Measurements from ENCODE around the gene ANKUB1. TPM values are rescaled to one million over a fixed set of nuclear protein-coding genes. Genes with fewer than 3 reads are reported as not detected.

The ANKUB1 gene
- total RNA-seq, 1 experiment from 2014 or later: not detected

DNA sequence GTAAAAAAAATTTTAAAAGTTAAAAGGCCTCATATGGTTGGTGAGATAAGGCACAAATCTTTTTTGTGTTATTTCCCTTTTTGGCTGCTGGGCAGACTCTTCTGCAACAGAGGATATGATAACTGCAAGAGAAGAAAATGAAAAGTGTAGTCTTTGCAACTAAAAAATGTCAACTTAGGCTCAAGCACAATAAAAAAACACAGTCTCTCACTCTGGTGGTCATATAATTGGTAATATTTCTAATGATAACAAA, 55.5 kb downstream of the ANKUB1 start (continued):
- TF ChIP-seq, protein P1, sequence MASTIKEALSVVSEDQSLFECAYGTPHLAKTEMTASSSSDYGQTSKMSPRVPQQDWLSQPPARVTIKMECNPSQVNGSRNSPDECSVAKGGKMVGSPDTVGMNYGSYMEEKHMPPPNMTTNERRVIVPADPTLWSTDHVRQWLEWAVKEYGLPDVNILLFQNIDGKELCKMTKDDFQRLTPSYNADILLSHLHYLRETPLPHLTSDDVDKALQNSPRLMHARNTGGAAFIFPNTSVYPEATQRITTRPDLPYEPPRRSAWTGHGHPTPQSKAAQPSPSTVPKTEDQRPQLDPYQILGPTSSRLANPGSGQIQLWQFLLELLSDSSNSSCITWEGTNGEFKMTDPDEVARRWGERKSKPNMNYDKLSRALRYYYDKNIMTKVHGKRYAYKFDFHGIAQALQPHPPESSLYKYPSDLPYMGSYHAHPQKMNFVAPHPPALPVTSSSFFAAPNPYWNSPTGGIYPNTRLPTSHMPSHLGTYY (CRISPR knock-in tag; IDR thresholded peaks at IDR 0.05): no peak
- no peak for TF ChIP-seq ZNF281 (CRISPR knock-in tag; IDR thresholded peaks at IDR 0.05)
- TF ChIP-seq PRRX2 (CRISPR knock-in tag; IDR thresholded peaks at IDR 0.05): no peak
- TF ChIP-seq ZNF532 (CRISPR knock-in tag; IDR thresholded peaks at IDR 0.05; ENCODE audit: borderline replicate concordance): no peak

DNA sequence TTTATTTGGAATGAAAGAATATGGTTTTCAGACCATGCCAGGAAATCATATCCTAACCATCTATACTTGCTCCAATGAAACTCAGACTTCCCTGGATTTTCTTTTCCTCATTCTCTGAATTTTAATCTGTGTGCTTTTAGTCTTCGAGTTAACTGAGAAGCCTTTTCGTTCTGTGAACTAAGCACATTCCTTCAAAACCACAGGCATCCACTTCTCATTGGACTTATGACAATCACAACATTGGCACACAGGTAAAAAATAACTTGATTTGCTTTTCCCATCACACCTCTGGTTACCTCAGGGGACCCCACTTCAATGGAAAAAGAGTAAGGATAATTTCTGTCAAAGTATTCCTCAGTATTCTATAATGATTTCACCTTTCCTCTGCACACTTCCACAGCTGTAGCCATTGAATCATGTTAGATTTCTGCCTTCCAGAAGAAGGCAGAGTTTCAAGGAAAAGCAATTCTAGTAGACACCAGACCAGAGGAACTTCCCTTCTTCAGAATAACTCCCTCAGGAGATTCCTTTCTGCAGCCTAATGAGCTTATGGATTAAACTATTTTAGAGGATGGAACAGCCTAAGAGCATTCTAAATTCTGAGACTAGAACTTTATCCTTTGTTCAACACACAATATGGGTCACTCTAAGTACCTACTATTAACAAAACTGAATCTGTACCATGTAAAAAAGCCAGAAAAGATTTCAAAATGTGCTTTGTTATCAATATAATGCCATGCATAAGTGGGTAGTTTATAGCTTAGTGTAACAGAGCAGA, 56.0 kb downstream of the ANKUB1 start:
- ATAC-seq (no peak), DNase-seq (ENCODE audit: low spot score) (no peak)
- no peaks in the 10 kb centered on the region for H3K27me3 Mint-ChIP-seq (ENCODE audit: low read depth)
- CTCF ChIA-PET: interaction anchor here (0.9 kb wide), 1 partner anchor 19 kb away, joined by 4 read pairs; no protein-coding TSS in a partner anchor
- no peaks in the 10 kb centered on the region for H3K9me3 Mint-ChIP-seq
- no peak for TF ChIP-seq JUN (CRISPR knock-in tag; IDR thresholded peaks at IDR 0.05)
- no peak for TF ChIP-seq FOXJ3 (CRISPR knock-in tag; IDR thresholded peaks at IDR 0.05; ENCODE audit: borderline replicate concordance)
- no peak for TF ChIP-seq ZNF396 (CRISPR knock-in tag; IDR thresholded peaks at IDR 0.05; ENCODE audit: borderline replicate concordance)
- no peak for TF ChIP-seq USF2 (CRISPR knock-in tag; IDR thresholded peaks at IDR 0.05)
- POLR2A ChIA-PET: no interaction called here
- H3K36me3 Mint-ChIP-seq: peaks cover 10% of the 10 kb centered on the region; the same call in 1 of the 2 replicates
- no peaks in the 10 kb centered on the region for H3K4me1 Mint-ChIP-seq
- H3K4me3 Mint-ChIP-seq: no peak overlapping the region
- no peak overlapping the region for H3K27ac Mint-ChIP-seq

GRCh38 chr3:149732234-149732633, 60.1 kb downstream of the ANKUB1 start:
- Mint-ChIP-seq H3K27me3 (ENCODE audit: low read depth) (no peaks in the 10 kb centered on the region), H3K27ac (no peak overlapping the region), H3K9me3 (no peaks in the 10 kb centered on the region), H3K36me3 (no peaks in the 10 kb centered on the region), H3K4me3 (no peak overlapping the region), H3K4me1 (no peaks in the 10 kb centered on the region)
- POLR2A ChIA-PET: no interaction called here
- no peak for DNase-seq (ENCODE audit: low spot score)
- CTCF ChIA-PET: interaction anchor here (1.0 to 1.7 kb wide), 2 partner anchors 76 to 163 kb away, joined by 4 read pairs; no protein-coding TSS in a partner anchor
- peak; percentile 65 for ATAC-seq
- no peak for TF ChIP-seq TEAD1 (CRISPR knock-in tag; IDR thresholded peaks at IDR 0.05)
- TF ChIP-seq ATF6 (CRISPR knock-in tag; IDR thresholded peaks at IDR 0.05): no peak
- no peak for TF ChIP-seq NFATC4 (CRISPR knock-in tag; IDR thresholded peaks at IDR 0.05)
- TF ChIP-seq, protein P2, sequence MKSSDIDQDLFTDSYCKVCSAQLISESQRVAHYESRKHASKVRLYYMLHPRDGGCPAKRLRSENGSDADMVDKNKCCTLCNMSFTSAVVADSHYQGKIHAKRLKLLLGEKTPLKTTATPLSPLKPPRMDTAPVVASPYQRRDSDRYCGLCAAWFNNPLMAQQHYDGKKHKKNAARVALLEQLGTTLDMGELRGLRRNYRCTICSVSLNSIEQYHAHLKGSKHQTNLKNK (CRISPR knock-in tag; IDR thresholded peaks at IDR 0.05): no peak
- no peak for TF ChIP-seq ZNF219 (CRISPR knock-in tag; IDR thresholded peaks at IDR 0.05; ENCODE audit: borderline replicate concordance)
- TF ChIP-seq, protein P3, sequence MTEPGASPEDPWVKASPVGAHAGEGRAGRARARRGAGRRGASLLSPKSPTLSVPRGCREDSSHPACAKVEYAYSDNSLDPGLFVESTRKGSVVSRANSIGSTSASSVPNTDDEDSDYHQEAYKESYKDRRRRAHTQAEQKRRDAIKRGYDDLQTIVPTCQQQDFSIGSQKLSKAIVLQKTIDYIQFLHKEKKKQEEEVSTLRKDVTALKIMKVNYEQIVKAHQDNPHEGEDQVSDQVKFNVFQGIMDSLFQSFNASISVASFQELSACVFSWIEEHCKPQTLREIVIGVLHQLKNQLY (CRISPR knock-in tag; IDR thresholded peaks at IDR 0.05): no peak
- TF ChIP-seq ZBTB21 (CRISPR knock-in tag; IDR thresholded peaks at IDR 0.05; ENCODE audit: borderline replicate concordance): no peak
- no peak for TF ChIP-seq FOXJ3 (CRISPR knock-in tag; IDR thresholded peaks at IDR 0.05; ENCODE audit: borderline replicate concordance)
- TF ChIP-seq, protein P4, sequence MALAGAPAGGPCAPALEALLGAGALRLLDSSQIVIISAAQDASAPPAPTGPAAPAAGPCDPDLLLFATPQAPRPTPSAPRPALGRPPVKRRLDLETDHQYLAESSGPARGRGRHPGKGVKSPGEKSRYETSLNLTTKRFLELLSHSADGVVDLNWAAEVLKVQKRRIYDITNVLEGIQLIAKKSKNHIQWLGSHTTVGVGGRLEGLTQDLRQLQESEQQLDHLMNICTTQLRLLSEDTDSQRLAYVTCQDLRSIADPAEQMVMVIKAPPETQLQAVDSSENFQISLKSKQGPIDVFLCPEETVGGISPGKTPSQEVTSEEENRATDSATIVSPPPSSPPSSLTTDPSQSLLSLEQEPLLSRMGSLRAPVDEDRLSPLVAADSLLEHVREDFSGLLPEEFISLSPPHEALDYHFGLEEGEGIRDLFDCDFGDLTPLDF (CRISPR knock-in tag; IDR thresholded peaks at IDR 0.05): no peak
- TF ChIP-seq CREM (CRISPR knock-in tag; IDR thresholded peaks at IDR 0.05): no peak

Measured in WTC11 (cell line).